HepG2 (cell line): Measurements from ENCODE around the gene SOCS1.

Source experiments
- ARID3A ChIP-seq: IDR thresholded peaks from 2 replicates; pipeline ENCODE4 v1.6.1; 2012; ENCODE audit warnings: low read depth, low read length, improper control_type of control experiment
- CTCF ChIP-seq: sonication (generic); formaldehyde crosslinking; IDR thresholded peaks from 2 replicates; pipeline ENCODE4 v1.5.0; 2020; ENCODE audit warnings: mild to moderate bottlenecking, missing genetic modification reagents, moderate library complexity
- ERF ChIP-seq: IDR thresholded peaks from 2 replicates; pipeline ENCODE4 v1.6.1; 2018; ENCODE audit warnings: missing biosample characterization, missing genetic modification reagents
- ETV6 ChIP-seq: sonication (generic); formaldehyde crosslinking; conservative IDR thresholded peaks from 2 replicates; pipeline ENCODE4 v1.4.0; 2020; ENCODE audit warnings: missing genetic modification reagents
- MZF1 ChIP-seq: sonication (generic); formaldehyde crosslinking; IDR thresholded peaks from 2 replicates; pipeline ENCODE4 v1.8.1; 2023; ENCODE audit warnings: mild to moderate bottlenecking, missing genetic modification reagents, borderline replicate concordance
- POLR2A ChIP-seq, 2 experiments: IDR thresholded peaks; 2 replicates each; pipeline ENCODE4 v1.6.1; 2011; ENCODE audit warnings: low read depth in 2 of 2, low read length in 2 of 2, mild to moderate bottlenecking in 1 of 2, moderate library complexity in 1 of 2; ENCODE audit not compliant: insufficient read depth in 1 of 2
- POLR2AphosphoS2 ChIP-seq: IDR thresholded peaks from 2 replicates; pipeline ENCODE4 v1.6.1; 2011; ENCODE audit warnings: low read depth, low read length, improper control_type of control experiment
- RXRB ChIP-seq: IDR thresholded peaks from 2 replicates; pipeline ENCODE4 v1.6.1; 2016; ENCODE audit warnings: borderline replicate concordance, missing genetic modification reagents, missing compliant biosample characterization
- SMC3 ChIP-seq: IDR thresholded peaks from 2 replicates; pipeline ENCODE4 v1.6.1; 2011; ENCODE audit warnings: low read length, improper control_type of control experiment
- SP1 ChIP-seq, 2 experiments: fragments of 450-650 bp in 1 of 2; sonication (generic) in 1 of 2; formaldehyde crosslinking in 1 of 2; IDR thresholded peaks; 2 replicates each; pipeline versions ENCODE4 v1.4.0 to v1.6.1; 2016 to 2020; ENCODE audit warnings: missing genetic modification reagents in 1 of 2
- TF ChIP-seq, protein P1 (sequence below): sonication (generic); formaldehyde crosslinking; IDR thresholded peaks from 2 replicates; pipeline ENCODE4 v1.4.0; 2020; ENCODE audit warnings: missing genetic modification reagents

GRCh38 chr16:11235703-11235991 is 20.4 kb downstream of the SOCS1 start:
- TF ChIP-seq POLR2AphosphoS2 (no peak), CTCF (CRISPR knock-in tag) (no peak), MZF1 (no peak), RXRB (CRISPR knock-in tag) (no peak), ARID3A (no peak), SP1 (IDR thresholded peaks at IDR 0.05) (no peak), SP1 (CRISPR knock-in tag; IDR thresholded peaks at IDR 0.05) (no peak), ERF (CRISPR knock-in tag) (no peak), POLR2A (IDR thresholded peaks at IDR 0.05; ENCODE audit: insufficient read depth in 1 of 2, low read depth in 2 of 2, low read length in 2 of 2) (no peak), SMC3 (no peak), ETV6 (CRISPR knock-in tag) (no peak)
- TF ChIP-seq, protein P1, sequence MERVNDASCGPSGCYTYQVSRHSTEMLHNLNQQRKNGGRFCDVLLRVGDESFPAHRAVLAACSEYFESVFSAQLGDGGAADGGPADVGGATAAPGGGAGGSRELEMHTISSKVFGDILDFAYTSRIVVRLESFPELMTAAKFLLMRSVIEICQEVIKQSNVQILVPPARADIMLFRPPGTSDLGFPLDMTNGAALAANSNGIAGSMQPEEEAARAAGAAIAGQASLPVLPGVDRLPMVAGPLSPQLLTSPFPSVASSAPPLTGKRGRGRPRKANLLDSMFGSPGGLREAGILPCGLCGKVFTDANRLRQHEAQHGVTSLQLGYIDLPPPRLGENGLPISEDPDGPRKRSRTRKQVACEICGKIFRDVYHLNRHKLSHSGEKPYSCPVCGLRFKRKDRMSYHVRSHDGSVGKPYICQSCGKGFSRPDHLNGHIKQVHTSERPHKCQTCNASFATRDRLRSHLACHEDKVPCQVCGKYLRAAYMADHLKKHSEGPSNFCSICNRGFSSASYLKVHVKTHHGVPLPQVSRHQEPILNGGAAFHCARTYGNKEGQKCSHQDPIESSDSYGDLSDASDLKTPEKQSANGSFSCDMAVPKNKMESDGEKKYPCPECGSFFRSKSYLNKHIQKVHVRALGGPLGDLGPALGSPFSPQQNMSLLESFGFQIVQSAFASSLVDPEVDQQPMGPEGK (CRISPR knock-in tag): no peak
